HG02870 (cell line): Measurements from ENCODE around the gene PSG1.
"Not testable (repeated sequence)": the region's sequence is repeated elsewhere in the genome, so short reads cannot be mapped to it uniquely, and the experiment has no call there.

ENCODE experiments used
- ATAC-seq: cut with Tn5 transposase; IDR thresholded peaks from one replicate; pipeline ENCODE4 v1.9.1; 2021; ENCODE audit warnings: mild to moderate bottlenecking, moderate library complexity; ENCODE audit not compliant: unreplicated experiment

Gene PSG1

GRCh38 chr19:42882010-42882409 is 2.5 kb upstream of the PSG1 start:
- ATAC-seq, result not testable (repeated sequence)

- ATAC-seq, result not testable (repeated sequence)
Observed at GRCh38 chr19:42881279-42881678, 1.8 kb upstream of the PSG1 start.

DNA sequence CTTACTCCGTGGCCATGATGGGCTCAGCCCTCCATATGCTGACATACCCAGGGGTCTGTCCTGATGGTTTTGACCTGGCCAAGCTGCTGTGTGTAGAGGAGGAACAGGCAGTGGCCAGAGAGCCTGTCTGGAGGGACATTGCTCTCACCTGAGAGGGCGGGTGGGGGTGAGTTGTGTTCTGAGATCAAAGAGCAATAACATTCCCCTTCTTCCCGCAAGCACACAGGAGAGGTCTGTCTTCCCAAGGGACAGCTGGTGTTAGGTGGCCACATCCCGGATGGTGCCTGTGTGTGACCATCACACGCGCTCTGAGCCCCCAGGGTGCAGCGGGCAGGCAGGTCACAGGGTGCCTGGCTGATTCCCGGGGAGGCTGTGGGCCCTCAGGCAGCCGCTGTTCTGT is 1.1 kb upstream of the PSG1 start:
- not testable (repeated sequence) for ATAC-seq

GRCh38 chr19:42876596-42876995 is 2.9 kb downstream of the PSG1 start:
- ATAC-seq, result not testable (repeated sequence)

DNA sequence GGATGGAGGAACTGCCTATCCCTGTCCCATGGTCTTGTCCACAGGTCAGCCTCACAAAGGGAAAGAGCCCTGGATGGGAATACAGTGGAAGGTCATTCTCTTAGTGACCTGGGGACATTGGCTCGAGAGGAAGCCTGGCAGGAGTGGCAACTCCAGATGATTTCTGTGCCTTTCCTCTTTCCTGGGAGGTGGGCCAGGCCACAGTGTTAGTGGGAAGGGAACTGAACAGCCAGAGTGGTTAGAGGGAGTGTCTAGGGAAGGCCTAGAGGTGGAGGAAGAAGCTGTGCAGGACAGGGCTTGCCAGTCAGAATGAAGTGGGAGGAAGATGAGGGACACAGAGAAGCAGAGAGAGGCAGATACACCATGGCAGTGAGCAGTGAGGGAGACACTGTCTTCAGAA is 3.6 kb downstream of the PSG1 start:
- not testable (repeated sequence) for ATAC-seq

- not testable (repeated sequence) for ATAC-seq
Observed at GRCh38 chr19:42874901-42875813, 4.4 kb downstream of the PSG1 start.

- ATAC-seq, result not testable (repeated sequence)
Observed at GRCh38 chr19:42874136-42874535, 5.4 kb downstream of the PSG1 start.

DNA sequence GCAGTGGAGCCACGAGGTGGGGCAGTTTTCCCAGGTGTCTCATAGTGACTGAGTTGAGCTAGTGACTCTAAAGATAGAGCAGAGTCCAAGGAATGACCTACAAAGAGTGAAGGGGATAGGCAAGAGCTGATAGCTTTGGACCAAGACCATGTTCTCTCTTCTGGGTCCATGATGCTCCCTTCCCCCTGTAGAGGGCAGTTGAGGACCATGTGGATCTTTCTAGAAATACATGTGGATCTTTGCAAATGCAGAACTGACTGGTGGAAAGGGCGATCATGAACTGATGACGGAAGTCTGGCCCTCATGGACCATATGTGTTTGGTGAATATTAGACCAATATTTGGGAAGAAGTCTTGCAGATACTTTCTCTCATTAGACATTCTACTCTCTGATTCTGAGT is 6.9 kb downstream of the PSG1 start:
- no peak for ATAC-seq

DNA sequence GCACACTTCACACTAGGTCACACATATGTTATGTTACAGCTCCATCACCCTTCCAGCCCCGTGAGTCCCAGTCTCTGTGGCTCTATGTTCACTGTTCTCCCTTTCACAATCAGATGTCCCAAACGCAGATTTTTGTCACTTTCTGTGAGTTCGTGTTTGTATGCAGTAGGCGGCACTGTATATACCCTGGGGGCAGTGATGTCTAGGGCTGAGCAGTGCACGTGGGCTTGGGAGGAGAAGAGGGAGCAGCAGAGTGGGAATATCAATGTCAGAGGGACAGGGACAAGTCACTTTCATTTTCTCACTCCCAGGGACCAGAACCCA is 22.0 kb downstream of the PSG1 start:
- ATAC-seq, result no peak

DNA sequence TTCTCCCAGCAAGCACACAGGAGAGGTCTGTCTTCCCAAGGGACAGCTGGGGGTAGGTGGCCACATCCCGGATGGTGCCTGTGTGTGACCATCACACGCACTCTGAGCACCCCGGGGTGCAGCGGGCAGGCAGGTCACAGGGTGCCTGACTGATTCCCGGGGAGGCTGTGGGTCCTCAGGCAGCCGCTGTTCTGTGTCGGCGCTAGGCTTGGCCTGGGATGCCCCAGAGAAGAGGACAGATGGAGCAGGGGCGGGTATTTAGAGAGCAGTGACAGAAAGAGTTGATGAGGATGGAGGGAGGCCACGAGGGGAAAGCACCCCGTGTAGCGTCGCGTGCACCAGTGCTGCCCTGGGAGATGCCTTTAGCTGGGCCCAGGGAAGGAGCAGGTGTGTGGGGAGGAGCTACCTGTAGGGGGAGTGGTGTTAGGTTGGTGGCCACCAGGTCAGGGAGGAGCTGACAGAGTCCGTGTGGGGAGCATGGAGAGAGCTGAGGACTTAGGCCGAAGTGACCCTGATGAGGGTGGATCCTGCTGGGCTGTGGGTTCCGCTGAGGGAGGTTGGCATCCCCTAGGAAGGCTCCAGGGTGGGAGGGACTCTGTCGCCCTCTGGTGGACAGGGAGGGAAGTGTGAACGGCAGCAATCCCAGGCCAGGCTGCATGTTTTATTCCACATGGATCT is 22.5 kb downstream of the PSG1 start:
- not testable (repeated sequence) for ATAC-seq

DNA sequence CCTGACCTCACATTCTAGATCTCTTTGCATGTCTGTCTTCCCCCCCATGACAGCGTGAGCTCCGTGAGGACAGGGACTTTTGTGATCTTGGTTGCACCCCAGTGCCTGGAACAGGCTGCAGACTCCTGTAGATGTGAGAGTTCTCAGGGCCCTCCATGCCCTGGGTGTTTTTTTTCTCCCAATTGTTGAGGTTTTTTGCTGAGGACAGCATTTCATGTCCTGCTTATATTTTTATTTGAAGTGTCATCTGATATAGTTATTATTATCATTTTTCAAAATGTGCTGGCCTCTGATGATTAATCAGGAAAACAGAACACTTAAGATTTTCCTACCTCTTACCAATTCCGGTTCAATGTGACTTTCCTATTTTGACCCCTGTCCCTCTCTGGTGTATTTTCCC is 24.8 kb downstream of the PSG1 start:
- ATAC-seq, result not testable (repeated sequence)

- not testable (repeated sequence) for ATAC-seq
Observed at GRCh38 chr19:42853231-42853630, 26.3 kb downstream of the PSG1 start.

DNA sequence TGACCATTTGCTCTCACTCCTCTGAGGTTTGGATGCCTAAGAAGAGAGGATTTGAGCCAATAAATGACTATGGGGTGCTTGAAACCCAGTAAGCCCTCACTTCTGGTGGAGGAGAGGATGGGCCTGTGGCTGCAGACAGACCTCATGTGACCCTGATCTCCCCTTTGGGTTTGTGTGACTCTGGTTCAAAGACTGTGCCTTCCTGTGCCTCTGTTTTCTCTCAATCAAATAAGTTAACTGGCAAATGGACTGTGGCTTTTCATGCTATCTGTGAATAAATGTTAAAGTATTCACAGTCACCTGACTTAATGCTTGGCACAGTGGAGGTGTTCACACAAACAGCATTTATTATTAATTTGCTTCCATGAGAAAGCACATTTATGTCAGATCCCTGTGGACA is 26.7 kb downstream of the PSG1 start:
- ATAC-seq, result not testable (repeated sequence)

DNA sequence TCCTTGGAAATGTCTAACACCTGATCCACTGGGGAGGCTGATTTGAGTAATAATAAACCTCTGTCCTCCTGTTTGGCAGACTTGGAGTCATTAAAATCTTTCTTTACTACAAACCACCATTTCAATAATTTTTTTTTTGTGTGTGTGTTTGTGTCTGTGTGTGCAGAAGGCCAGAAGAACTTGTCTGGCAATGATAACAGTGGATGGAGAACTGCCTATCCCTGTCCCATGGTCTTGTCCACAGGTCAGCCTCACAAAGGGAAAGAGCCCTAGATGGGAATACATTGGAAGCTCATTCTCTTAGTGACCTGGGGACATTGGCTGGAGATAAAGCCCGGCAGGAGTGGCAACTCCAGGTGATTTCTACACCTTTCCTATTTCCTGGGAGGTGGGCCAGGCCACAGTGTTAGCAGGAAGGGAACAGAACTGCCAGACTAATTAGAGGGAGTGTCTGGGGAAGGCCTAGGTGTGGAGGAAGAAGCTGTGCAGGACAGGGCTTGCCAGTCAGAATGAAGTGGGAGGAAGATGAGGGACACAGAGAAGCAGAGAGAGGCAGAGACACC is 27.7 kb downstream of the PSG1 start:
- not testable (repeated sequence) for ATAC-seq

GRCh38 chr19:42850981-42851717 is 28.4 kb downstream of the PSG1 start:
- ATAC-seq, result no peak

DNA sequence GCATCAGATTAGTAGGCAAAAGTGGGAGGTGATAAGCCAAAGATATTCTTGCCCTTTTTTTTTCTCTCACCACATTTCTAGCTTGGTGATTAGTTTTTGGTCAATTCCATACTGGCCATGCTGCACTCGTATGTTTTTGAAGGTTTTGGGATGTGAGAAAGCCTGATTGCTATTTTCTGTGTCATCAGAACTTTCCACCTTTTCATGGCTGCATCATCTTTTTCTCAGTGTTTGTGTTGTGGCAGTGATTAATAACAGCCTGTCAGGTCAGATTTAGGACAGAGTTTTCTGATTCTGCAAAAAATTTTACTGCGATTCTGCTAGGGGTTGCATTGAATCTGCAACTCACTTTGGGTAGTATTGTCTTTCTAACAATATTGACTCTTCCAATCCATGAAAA is 32.9 kb downstream of the PSG1 start:
- ATAC-seq, result no peak

DNA sequence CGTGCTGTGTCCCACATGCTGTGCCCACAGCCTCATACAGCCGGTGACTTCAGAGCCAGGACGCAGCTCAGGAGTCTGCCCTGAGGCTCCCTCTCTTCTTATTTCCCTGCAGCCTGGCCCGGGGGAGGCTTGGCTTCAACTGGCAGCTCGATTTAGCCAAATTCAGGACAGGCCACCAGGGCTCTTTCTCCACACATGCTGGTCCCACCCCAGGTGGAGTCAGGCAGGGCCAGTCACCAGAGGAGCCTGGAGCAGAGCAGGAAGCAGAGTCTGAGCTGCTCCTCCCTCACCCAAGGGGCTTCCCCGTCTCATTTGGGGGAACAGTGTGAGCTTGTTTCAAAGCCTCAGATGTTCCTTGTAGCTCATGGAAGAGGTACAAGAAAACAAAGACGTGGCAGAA is 35.9 kb downstream of the PSG1 start:
- ATAC-seq, result not testable (repeated sequence)

DNA sequence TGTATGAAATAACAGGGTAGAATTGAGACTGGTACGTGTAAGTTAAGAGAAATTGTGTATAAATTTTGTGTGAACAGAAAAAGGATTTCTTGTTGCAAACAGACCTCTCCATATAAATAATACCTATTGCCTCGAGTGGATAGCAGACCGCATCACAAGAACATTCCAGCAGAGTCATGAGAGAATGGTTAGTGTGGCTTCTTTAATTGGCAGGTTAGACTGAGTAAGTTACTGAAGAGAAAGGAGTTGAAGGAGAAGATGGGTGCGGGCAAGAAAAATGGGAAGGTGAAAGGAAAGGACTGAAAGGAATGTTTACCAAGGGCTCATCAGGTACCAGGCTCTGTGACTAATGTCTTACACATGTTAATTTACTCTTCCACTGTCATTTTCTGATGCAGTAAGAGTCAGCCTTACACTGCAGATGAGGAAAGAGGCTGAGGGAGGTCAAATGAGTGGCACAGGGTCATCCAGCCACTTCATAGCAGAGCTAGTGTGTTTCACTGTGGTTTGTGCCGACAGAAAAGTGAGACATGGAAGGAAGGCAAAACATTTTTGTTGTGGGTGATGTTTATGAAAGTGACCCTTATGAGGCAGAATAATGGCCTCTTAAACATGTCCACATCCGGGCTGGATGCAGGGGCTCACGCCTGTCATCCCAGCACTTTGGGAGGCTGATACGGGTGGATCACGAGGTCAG is 46.6 kb downstream of the PSG1 start:
- ATAC-seq, result not testable (repeated sequence)

DNA sequence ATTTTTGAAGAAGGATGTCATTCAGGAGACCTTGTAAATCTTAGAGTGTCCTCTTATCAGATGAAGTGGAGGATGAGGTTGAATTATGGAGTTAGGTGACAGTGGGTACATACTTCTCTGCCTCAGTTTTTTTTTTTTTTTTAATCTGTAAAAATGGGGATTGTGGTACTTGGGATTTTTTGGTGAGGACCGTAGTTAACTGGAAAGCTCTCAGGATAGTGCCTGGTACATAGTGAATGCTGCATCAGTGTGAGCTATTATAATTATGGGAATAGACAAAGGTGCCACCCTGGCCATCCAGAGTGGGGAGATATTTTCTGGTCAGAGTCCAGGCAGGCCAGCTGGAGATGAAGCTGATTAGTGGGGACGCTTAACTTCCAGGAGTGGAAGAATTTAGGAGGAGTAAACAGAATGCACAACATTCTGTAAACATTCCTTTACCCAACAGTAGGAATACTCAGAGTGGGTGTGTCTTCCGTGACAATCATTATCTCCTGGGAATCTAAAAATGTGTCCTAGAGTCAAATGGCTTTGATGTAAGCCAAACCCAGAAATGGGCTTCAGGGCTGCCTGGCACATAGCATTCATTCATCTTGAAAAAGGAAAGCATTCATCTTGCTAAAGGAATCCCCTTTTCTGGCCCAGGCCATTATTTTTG is 47.4 kb downstream of the PSG1 start:
- ATAC-seq, result not testable (repeated sequence)
